Measurements from ENCODE around the gene ANGPTL2. TPM values are rescaled to one million over a fixed set of nuclear protein-coding genes. Genes with fewer than 3 reads are reported as not detected.

ANGPTL2 gene
- total and polyA plus RNA-seq, 3 experiments from 2014 or later, result not detected

DNA sequence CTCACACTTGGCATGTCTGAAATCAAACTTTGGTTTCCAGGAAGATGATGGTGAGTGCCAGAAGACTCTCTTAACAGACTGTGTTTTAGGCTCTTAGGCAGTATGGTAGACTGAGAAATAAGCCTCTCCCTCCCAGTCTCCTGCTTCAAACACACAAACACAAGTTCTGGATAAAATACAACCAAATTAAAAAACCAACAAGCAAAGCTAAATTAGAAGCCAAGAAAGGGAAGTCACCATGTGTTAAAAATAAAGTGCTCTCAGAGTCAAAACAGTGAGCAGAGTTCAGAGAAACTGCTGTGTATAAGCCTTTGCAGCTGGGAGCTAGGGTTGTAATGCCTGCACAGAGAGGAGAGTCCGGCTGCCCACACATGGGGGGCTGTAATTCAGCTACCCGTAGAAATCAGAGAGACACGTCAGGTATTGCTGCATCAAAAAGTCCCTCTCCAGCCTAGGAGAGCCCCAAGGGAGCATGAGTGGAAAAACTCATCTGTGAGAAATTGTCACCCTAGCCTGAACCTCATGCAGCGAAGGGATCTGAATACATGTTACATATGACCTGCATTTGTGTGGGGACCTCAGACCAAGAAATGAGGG lies 62.6 kb downstream of the ANGPTL2 start:
- ChIA-PET CTCF (no interaction called here), POLR2A (no interaction called here)
- no peaks in the 10 kb centered on the region for H3K9me3 ChIP-seq (ENCODE audit: low read length)
- Mint-ChIP-seq H3K36me3 (peaks cover 0 to 4% (median 3%) of the 10 kb centered on the region in 3 donors), H3K9me3 (no peaks in the 10 kb centered on the region), H3K4me1 (peaks cover 0 to 16% (median 3%) of the 10 kb centered on the region in 3 donors), H3K4me3 (no peak overlapping the region), H3K27me3 (no peaks in the 10 kb centered on the region), H3K27ac (peak overlapping the region in 3 of 8 donors; percentile 4 to 88 (median 17))
- no peak overlapping the region for H3K4me3 ChIP-seq (ENCODE audit: low read length)
- no peaks in the 10 kb centered on the region for H3K4me1 ChIP-seq (ENCODE audit: insufficient read depth, low read length)
- DNase-seq, result no peak
- H3K27me3 ChIP-seq (ENCODE audit: insufficient read depth, low read length, poor library complexity, severe bottlenecking), result no peaks in the 10 kb centered on the region
- H3K36me3 ChIP-seq (ENCODE audit: insufficient read depth, low read length), result no peaks in the 10 kb centered on the region
- no peak overlapping the region for H3K27ac ChIP-seq (ENCODE audit: low read depth, low read length)

- Histone ChIP-seq H3K27ac (ENCODE audit: low read depth, low read length) (no peak overlapping the region), H3K9me3 (ENCODE audit: low read length) (no peaks in the 10 kb centered on the region), H3K4me3 (ENCODE audit: low read length) (no peak overlapping the region), H3K36me3 (ENCODE audit: insufficient read depth, low read length) (no peaks in the 10 kb centered on the region), H3K27me3 (ENCODE audit: insufficient read depth, low read length, poor library complexity, severe bottlenecking) (no peaks in the 10 kb centered on the region), H3K4me1 (ENCODE audit: insufficient read depth, low read length) (no peaks in the 10 kb centered on the region)
- Mint-ChIP-seq H3K27me3 (no peaks in the 10 kb centered on the region), H3K9me3 (no peaks in the 10 kb centered on the region), H3K4me3 (no peak overlapping the region), H3K4me1 (peaks cover 0 to 16% (median 3%) of the 10 kb centered on the region in 3 donors), H3K27ac (peak overlapping the region in 3 of 8 donors; percentile 15 to 89 (median 47)), H3K36me3 (peaks cover under 1 to 5% (median 4%) of the 10 kb centered on the region in 3 donors)
- ChIA-PET POLR2A (no interaction called here), CTCF (no interaction called here)
- DNase-seq, result no peak
These were observed 63.4 kb downstream of the ANGPTL2 start for GRCh38 chr9:127059030-127059429.

DNA sequence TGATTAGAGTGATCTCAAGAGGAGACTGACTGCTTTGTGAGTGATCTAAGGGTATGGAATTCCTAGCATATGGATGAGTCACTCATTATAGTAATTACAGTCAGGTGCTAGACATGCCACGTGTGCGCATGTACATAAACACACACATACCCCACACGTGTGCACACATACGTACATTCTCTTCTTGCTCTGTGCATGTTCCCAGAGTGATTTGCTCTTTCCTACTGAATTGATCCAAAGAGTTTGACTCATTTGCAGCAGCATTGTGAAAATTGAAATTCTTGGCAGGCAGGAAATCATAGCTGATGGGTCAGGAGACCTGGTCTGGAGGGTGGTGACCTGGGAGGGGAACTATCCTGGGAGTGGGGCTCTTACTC lies 63.8 kb downstream of the ANGPTL2 start:
- CTCF ChIA-PET, result no interaction called here
- H3K4me1 Mint-ChIP-seq, result peaks cover 0 to 16% (median 3%) of the 10 kb centered on the region in 3 donors

DNA sequence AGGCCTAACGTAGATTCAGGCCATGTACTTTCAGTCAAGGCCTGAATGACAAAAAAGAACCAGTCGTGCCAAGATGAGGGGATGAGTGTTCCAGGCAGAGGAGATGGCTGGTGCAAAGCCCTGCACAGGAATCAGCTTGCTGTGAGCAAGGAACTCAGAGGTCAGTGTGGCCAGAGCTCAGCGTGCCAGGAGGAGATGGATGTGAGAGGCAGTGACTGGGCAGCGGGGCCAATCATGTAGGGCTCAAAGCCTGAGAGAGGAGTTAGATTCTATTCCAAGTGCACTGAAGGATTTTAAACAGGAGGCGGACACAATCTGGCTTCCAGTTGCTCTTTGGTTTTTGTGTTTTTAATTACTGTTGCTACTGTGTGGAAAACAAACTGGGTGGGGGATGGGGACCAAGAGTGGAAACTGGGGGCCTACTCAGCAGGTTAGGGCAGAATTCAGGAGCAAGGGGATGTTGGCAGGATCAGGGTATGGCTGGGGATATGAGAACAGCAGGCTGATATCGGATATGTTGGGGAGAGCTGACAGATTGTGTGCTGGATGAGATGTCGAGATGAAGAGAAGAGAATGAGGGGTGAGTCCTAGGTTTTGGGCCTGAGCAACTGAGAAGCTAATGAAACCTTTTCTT lies 64.3 kb downstream of the ANGPTL2 start:
- H3K36me3 ChIP-seq (ENCODE audit: insufficient read depth, low read length), result no peaks in the 10 kb centered on the region
- no peak overlapping the region for H3K27ac ChIP-seq (ENCODE audit: low read depth, low read length)
- Mint-ChIP-seq H3K36me3 (peaks cover 2 to 5% (median 4%) of the 10 kb centered on the region in 3 donors), H3K4me1 (peaks cover 0 to 16% (median 3%) of the 10 kb centered on the region in 3 donors), H3K4me3 (peak overlapping the region in 1 of 7 donors; percentile 5), H3K9me3 (no peaks in the 10 kb centered on the region), H3K27me3 (no peaks in the 10 kb centered on the region), H3K27ac (peak overlapping the region in 3 of 8 donors; percentile 34 to 61 (median 35))
- POLR2A ChIA-PET, result no interaction called here
- H3K4me3 ChIP-seq (ENCODE audit: low read length), result no peak overlapping the region
- no peaks in the 10 kb centered on the region for H3K9me3 ChIP-seq (ENCODE audit: low read length)
- CTCF ChIA-PET, result no interaction called here
- H3K4me1 ChIP-seq (ENCODE audit: insufficient read depth, low read length), result no peaks in the 10 kb centered on the region
- DNase-seq, result no peak
- no peaks in the 10 kb centered on the region for H3K27me3 ChIP-seq (ENCODE audit: insufficient read depth, low read length, poor library complexity, severe bottlenecking)

More for the DNA sequence above, 63.8 kb downstream of the ANGPTL2 start:
- no peaks in the 10 kb centered on the region for H3K4me1 ChIP-seq (ENCODE audit: insufficient read depth, low read length)
- no peak overlapping the region for H3K27ac ChIP-seq (ENCODE audit: low read depth, low read length)
- Mint-ChIP-seq H3K9me3 (no peaks in the 10 kb centered on the region), H3K36me3 (peaks cover 2 to 5% (median 4%) of the 10 kb centered on the region in 3 donors), H3K27ac (peak overlapping the region in 2 of 8 donors; percentile 15 to 47), H3K27me3 (no peaks in the 10 kb centered on the region), H3K4me3 (no peak overlapping the region)
- DNase-seq, result no peak
- H3K4me3 ChIP-seq (ENCODE audit: low read length), result no peak overlapping the region
- no peaks in the 10 kb centered on the region for H3K27me3 ChIP-seq (ENCODE audit: insufficient read depth, low read length, poor library complexity, severe bottlenecking)
- H3K9me3 ChIP-seq (ENCODE audit: low read length), result no peaks in the 10 kb centered on the region
- POLR2A ChIA-PET, result no interaction called here
- no peaks in the 10 kb centered on the region for H3K36me3 ChIP-seq (ENCODE audit: insufficient read depth, low read length)

DNA sequence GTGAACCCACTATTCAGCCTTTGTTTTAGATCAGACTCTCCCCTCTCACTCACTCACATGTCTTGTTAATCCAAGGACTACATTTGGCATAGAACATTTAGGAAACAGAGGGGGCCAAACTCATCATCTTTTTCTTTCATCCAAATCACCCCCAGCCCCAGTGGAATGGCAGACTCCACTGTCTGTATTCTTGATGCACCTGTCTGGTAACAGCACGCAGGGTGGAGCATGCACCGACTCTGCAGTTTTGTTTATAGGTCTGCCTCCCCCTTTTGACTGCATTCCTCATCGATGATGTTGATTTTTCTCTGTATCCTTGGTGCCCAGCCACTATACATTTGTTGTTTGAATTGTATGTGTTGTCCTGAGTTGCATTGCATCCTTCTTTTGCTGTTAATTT lies 66.0 kb downstream of the ANGPTL2 start:
- Histone ChIP-seq H3K27ac (ENCODE audit: low read depth, low read length) (no peak overlapping the region), H3K4me1 (ENCODE audit: insufficient read depth, low read length) (no peaks in the 10 kb centered on the region), H3K36me3 (ENCODE audit: insufficient read depth, low read length) (no peaks in the 10 kb centered on the region), H3K4me3 (ENCODE audit: low read length) (no peak overlapping the region), H3K9me3 (ENCODE audit: low read length) (no peaks in the 10 kb centered on the region), H3K27me3 (ENCODE audit: insufficient read depth, low read length, poor library complexity, severe bottlenecking) (no peaks in the 10 kb centered on the region)
- ChIA-PET POLR2A (no interaction called here), CTCF (no interaction called here)
- no peaks in the 10 kb centered on the region for H3K27me3 Mint-ChIP-seq
- H3K36me3 Mint-ChIP-seq, result peaks cover 1 to 7% (median 2%) of the 10 kb centered on the region in 3 donors
- peak overlapping the region in 3 of 8 donors; percentile 2 to 18 (median 16) for H3K27ac Mint-ChIP-seq
- H3K4me3 Mint-ChIP-seq, result no peak overlapping the region
- H3K9me3 Mint-ChIP-seq, result no peaks in the 10 kb centered on the region
- H3K4me1 Mint-ChIP-seq, result peaks cover 0 to 16% (median 3%) of the 10 kb centered on the region in 3 donors
- DNase-seq, result no peak

GRCh38 chr9:127055745-127056402 lies 66.6 kb downstream of the ANGPTL2 start:
- Mint-ChIP-seq H3K36me3 (peaks cover 0 to 7% (median 2%) of the 10 kb centered on the region in 3 donors), H3K9me3 (no peaks in the 10 kb centered on the region), H3K4me1 (peaks cover 0 to 16% (median 3%) of the 10 kb centered on the region in 3 donors), H3K27ac (peak overlapping the region in 2 of 8 donors; percentile 33 to 38), H3K27me3 (no peaks in the 10 kb centered on the region), H3K4me3 (no peak overlapping the region)
- CTCF ChIA-PET, result no interaction called here
- no peak for DNase-seq
- Histone ChIP-seq H3K27me3 (ENCODE audit: insufficient read depth, low read length, poor library complexity, severe bottlenecking) (no peaks in the 10 kb centered on the region), H3K27ac (ENCODE audit: low read depth, low read length) (no peak overlapping the region), H3K4me3 (ENCODE audit: low read length) (no peak overlapping the region), H3K9me3 (ENCODE audit: low read length) (no peaks in the 10 kb centered on the region), H3K36me3 (ENCODE audit: insufficient read depth, low read length) (no peaks in the 10 kb centered on the region), H3K4me1 (ENCODE audit: insufficient read depth, low read length) (no peaks in the 10 kb centered on the region)
- POLR2A ChIA-PET, result no interaction called here

DNA sequence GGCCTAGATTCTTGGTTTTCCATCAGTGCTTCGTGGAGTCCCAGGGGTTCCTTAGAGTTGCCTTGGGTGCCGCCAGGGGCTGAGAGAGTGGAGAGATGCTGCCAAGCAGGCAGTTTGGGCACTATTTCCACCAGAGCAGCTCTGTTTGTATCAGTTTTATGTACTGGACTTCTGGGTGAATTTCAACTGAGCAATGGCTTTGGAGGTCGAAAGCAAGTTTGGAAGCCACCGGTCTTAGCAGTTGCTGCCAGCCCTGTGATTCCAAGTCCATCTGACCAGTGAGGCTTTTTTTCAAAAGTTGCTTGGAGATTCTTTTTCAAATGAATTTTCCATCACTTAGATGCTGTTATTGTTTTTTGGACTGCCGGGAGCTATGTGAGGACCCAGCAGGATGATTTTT lies 68.5 kb downstream of the ANGPTL2 start:
- CTCF ChIA-PET, result no interaction called here
- Mint-ChIP-seq H3K27ac (peak overlapping the region in 1 of 8 donors; percentile 24), H3K4me1 (peaks cover 13 to 22% (median 16%) of the 10 kb centered on the region in 3 donors), H3K27me3 (no peaks in the 10 kb centered on the region), H3K36me3 (peaks cover 0 to 7% (median 2%) of the 10 kb centered on the region in 3 donors), H3K4me3 (no peak overlapping the region), H3K9me3 (no peaks in the 10 kb centered on the region)
- DNase-seq, result no peak
- POLR2A ChIA-PET, result no interaction called here
- H3K4me3 ChIP-seq (ENCODE audit: low read length), result no peak overlapping the region
- H3K4me1 ChIP-seq (ENCODE audit: insufficient read depth, low read length), result peaks cover 9% of the 10 kb centered on the region
- no peak overlapping the region for H3K27ac ChIP-seq (ENCODE audit: low read depth, low read length)
- H3K9me3 ChIP-seq (ENCODE audit: low read length), result no peaks in the 10 kb centered on the region
- no peaks in the 10 kb centered on the region for H3K27me3 ChIP-seq (ENCODE audit: insufficient read depth, low read length, poor library complexity, severe bottlenecking)
- H3K36me3 ChIP-seq (ENCODE audit: insufficient read depth, low read length), result no peaks in the 10 kb centered on the region
